H1 (cell line): Measurements from ENCODE around the gene DNAH8. TPM values are rescaled to one million over a fixed set of nuclear protein-coding genes. Genes with fewer than 3 reads are reported as not detected.

Source experiments
- CTCF ChIA-PET: fragments of 300-600 bp; sonication (Branson Sonifier 250); formaldehyde crosslinking; loops from one replicate; lab custom pipeline; 2021; ENCODE audit not compliant: partially characterized antibody; lab: Charles Lee
- POLR2A ChIA-PET: fragments of 300-600 bp; sonication (Branson Sonifier 250); formaldehyde crosslinking; loops from one replicate; lab custom pipeline; 2021; ENCODE audit warnings: inconsistent platforms; ENCODE audit not compliant: partially characterized antibody; lab: Charles Lee
- DNase-seq, 2 experiments: peaks; one replicate each; pipeline versions ENCODE4 v3.0.0 to v3.0.0-alpha.2; 2010 to 2022; ENCODE audit warnings: low spot score in 2 of 2, low read depth in 1 of 2, mixed read lengths in 1 of 2
- FAIRE-seq: peaks from 2 replicates; lab custom pipeline; 2011; peaks lifted over from hg19 to GRCh38; lab: Jason Lieb, UNC
- H2AFZ ChIP-seq: 2 replicates; pipeline ENCODE4 v1.8.1; 2012; ENCODE audit warnings: low read length, inconsistent platforms
- H2AK5ac ChIP-seq: 2 replicates; pipeline ENCODE4 v1.6.1; 2013; ENCODE audit warnings: low read depth, low read length
- H2BK120ac ChIP-seq: replicated peaks from 2 replicates; pipeline ENCODE3; 2013; ENCODE audit warnings: low read depth, low read length, inconsistent platforms
- H2BK12ac ChIP-seq: 2 replicates; pipeline ENCODE4 v1.6.1; 2013; ENCODE audit warnings: low read depth, low read length
- H2BK15ac ChIP-seq: 2 replicates; pipeline ENCODE4 v1.6.1; 2013; ENCODE audit warnings: low read length
- H2BK20ac ChIP-seq: 2 replicates; pipeline ENCODE4 v1.6.1; 2013; ENCODE audit warnings: low read length
- H2BK5ac ChIP-seq: 2 replicates; pipeline ENCODE4 v1.6.1; 2013; ENCODE audit warnings: low read depth, low read length
- H3K14ac ChIP-seq: 2 replicates; pipeline ENCODE4 v1.6.1; 2013; ENCODE audit warnings: inconsistent platforms; ENCODE audit not compliant: insufficient read length
- H3K18ac ChIP-seq: 2 replicates; pipeline ENCODE4 v1.6.1; 2013; ENCODE audit warnings: low read length; ENCODE audit errors: extremely low read depth
- H3K23ac ChIP-seq: 2 replicates; pipeline ENCODE4 v1.6.1; 2013; ENCODE audit warnings: inconsistent platforms; ENCODE audit not compliant: insufficient read length
- H3K23me2 ChIP-seq: 2 replicates; pipeline ENCODE4 v1.6.1; 2013; ENCODE audit warnings: low read depth, low read length
- H3K27ac ChIP-seq: 2 replicates; pipeline ENCODE4 v1.6.1; 2011; ENCODE audit warnings: low read depth, low read length, inconsistent platforms
- H3K27me3 ChIP-seq, 4 experiments: replicated peaks in 1 of 4; 1 replicate in 1 of 4; 2 replicates in 3 of 4; pipeline versions ENCODE4 v1.6.1 to v1.8.1; 2011 to 2013; ENCODE audit warnings: low read length in 3 of 4, mild to moderate bottlenecking in 3 of 4, inconsistent platforms in 2 of 4, mixed read lengths in 2 of 4, moderate library complexity in 1 of 4; ENCODE audit not compliant: control insufficient read depth in 3 of 4, insufficient read depth in 3 of 4; ENCODE audit errors: extremely low read depth in 1 of 4
- H3K36me3 ChIP-seq, 4 experiments: 2 replicates each; pipeline versions ENCODE4 v1.6.1 to v1.8.1; 2011 to 2013; ENCODE audit warnings: mild to moderate bottlenecking in 4 of 4, low read length in 3 of 4, moderate library complexity in 2 of 4, control low read depth in 1 of 4, inconsistent platforms in 1 of 4; ENCODE audit not compliant: insufficient read depth in 4 of 4, control insufficient read depth in 2 of 4
- H3K4ac ChIP-seq: replicated peaks from 2 replicates; pipeline ENCODE3; 2013; ENCODE audit warnings: low read length, low read depth, mixed read lengths, inconsistent platforms; ENCODE audit not compliant: insufficient read length
- H3K4me1 ChIP-seq, 4 experiments: replicated peaks in 1 of 4; 1 replicate in 1 of 4; 2 replicates in 3 of 4; pipeline versions ENCODE4 v1.6.1 to v1.8.1; 2011 to 2013; ENCODE audit warnings: low read length in 3 of 4, inconsistent platforms in 2 of 4, mixed read lengths in 1 of 4; ENCODE audit not compliant: insufficient read depth in 4 of 4, control insufficient read depth in 3 of 4
- H3K4me2 ChIP-seq, 2 experiments: 2 replicates each; pipeline versions ENCODE4 v1.6.1 to v1.8.1; 2011 to 2013; ENCODE audit warnings: low read depth in 2 of 2, low read length in 2 of 2, control low read depth in 1 of 2, inconsistent platforms in 1 of 2, mild to moderate bottlenecking in 1 of 2; ENCODE audit not compliant: insufficient read depth in 1 of 2
- H3K4me3 ChIP-seq, 4 experiments: fragments of 200-600, 300-600 bp in 1 of 4; sonication (generic), shearing (Covaris generic), sonication (Bioruptor Twin) in 1 of 4; 2 replicates each; pipeline versions ENCODE4 v1.5.1 to v1.8.1; 2011 to 2016; ENCODE audit warnings: low read length in 4 of 4, low read depth in 3 of 4, control low read depth in 2 of 4, inconsistent platforms in 2 of 4, mild to moderate bottlenecking in 2 of 4, mixed read lengths in 1 of 4, moderate library complexity in 1 of 4; ENCODE audit not compliant: insufficient read depth in 2 of 4; ENCODE audit errors: extremely low read depth in 1 of 4
- H3K56ac ChIP-seq: replicated peaks from 2 replicates; pipeline ENCODE3; 2013; ENCODE audit warnings: low read depth, mild to moderate bottlenecking, mixed read lengths, low read length, inconsistent platforms; ENCODE audit not compliant: insufficient read length
- H3K79me1 ChIP-seq: 2 replicates; pipeline ENCODE4 v1.6.1; 2013; ENCODE audit warnings: low read depth, low read length, control low read depth
- H3K79me2 ChIP-seq, 2 experiments: 2 replicates each; pipeline versions ENCODE4 v1.6.1 to v1.8.1; 2012 to 2013; ENCODE audit warnings: low read length in 2 of 2, mild to moderate bottlenecking in 2 of 2, inconsistent platforms in 1 of 2; ENCODE audit not compliant: insufficient read depth in 2 of 2, control insufficient read depth in 1 of 2
- H3K9ac ChIP-seq, 4 experiments: replicated peaks in 1 of 4; 1 replicate in 1 of 4; 2 replicates in 3 of 4; pipeline versions ENCODE4 v1.6.1 to v1.8.1; 2011 to 2013; ENCODE audit warnings: low read depth in 3 of 4, low read length in 3 of 4, control low read depth in 2 of 4, mild to moderate bottlenecking in 2 of 4, moderate library complexity in 2 of 4, inconsistent platforms in 1 of 4; ENCODE audit errors: extremely low read depth in 1 of 4
- H3K9me3 ChIP-seq, 2 experiments: 2 replicates each; pipeline versions ENCODE4 v1.6.1 to v1.8.1; 2012 to 2013; ENCODE audit warnings: mild to moderate bottlenecking in 2 of 2, moderate library complexity in 2 of 2, control low read depth in 1 of 2, inconsistent platforms in 1 of 2, low read depth in 1 of 2, low read length in 1 of 2, mixed read lengths in 1 of 2; ENCODE audit not compliant: insufficient read depth in 2 of 2
- H4K20me1 ChIP-seq, 2 experiments: replicated peaks in 1 of 2; 2 replicates each; pipeline versions ENCODE3 to v1.8.1; 2011 to 2013; ENCODE audit warnings: inconsistent platforms in 2 of 2, low read length in 2 of 2, mild to moderate bottlenecking in 1 of 2; ENCODE audit not compliant: insufficient read depth in 2 of 2, control insufficient read depth in 1 of 2
- H4K5ac ChIP-seq: 2 replicates; pipeline ENCODE4 v1.6.1; 2013; ENCODE audit warnings: low read length, low read depth, mixed read lengths, inconsistent platforms; ENCODE audit not compliant: insufficient read length
- H4K8ac ChIP-seq: 2 replicates; pipeline ENCODE4 v1.8.0; 2013; ENCODE audit warnings: mild to moderate bottlenecking, moderate library complexity, low read length, inconsistent platforms; ENCODE audit not compliant: insufficient read depth; ENCODE audit errors: extremely low read depth
- H4K91ac ChIP-seq: replicated peaks from 2 replicates; pipeline ENCODE3; 2013; ENCODE audit warnings: low read length, mixed read lengths, inconsistent platforms; ENCODE audit not compliant: insufficient read length
- CREB1 ChIP-seq: IDR thresholded peaks from 2 replicates; pipeline ENCODE4 v1.6.1; 2012; ENCODE audit warnings: inconsistent platforms
- RXRA ChIP-seq: IDR thresholded peaks from 2 replicates; pipeline ENCODE4 v1.6.1; 2011; ENCODE audit warnings: low read depth, mild to moderate bottlenecking, low read length, moderate library complexity; ENCODE audit not compliant: insufficient read depth
- TAF7 ChIP-seq: optimal IDR thresholded peaks from 2 replicates; pipeline ENCODE3; 2011; ENCODE audit warnings: low read depth, mild to moderate bottlenecking, inconsistent platforms, low read length, moderate library complexity, borderline replicate concordance
- WGBS, 2 experiments: shearing (Covaris generic) in 1 of 2; methylation state at CpG; one replicate each; pipeline versions ENCODE4 v1.1.6 to v1.1.7; 2013 to 2015; ENCODE audit warnings: low lambda C conversion rate in 2 of 2, mixed read lengths in 2 of 2, inconsistent platforms in 1 of 2, low coverage in 1 of 2, missing lambda C conversion rate in 1 of 2; ENCODE audit not compliant: insufficient replicate concordance in 2 of 2, insufficient coverage in 1 of 2, insufficient read length in 1 of 2; ENCODE audit errors: extremely low coverage in 1 of 2, missing lambda C conversion rate in 1 of 2; 5-methylcytosine and 5-hydroxymethylcytosine counted together
- polyA plus RNA-seq, 7 experiments: library from polyadenylated mRNA; depleted of rRNA in 3 of 7; stranded (reverse) in 5 of 7; unstranded in 2 of 7; fragments of >200 nt in 5 of 7; fragments of 200-250 nt in 2 of 7; gene quantifications; 1 replicate in 5 of 7; 2 replicates in 1 of 7; 4 replicates in 1 of 7; pipeline versions ENCODE4 v1.2.1 to v1.2.3, GENCODE V29; 2011 to 2013; ENCODE audit warnings: missing spikeins in 2 of 7, mixed read lengths in 2 of 7
- total RNA-seq: library from RNA; stranded (reverse); fragmentation: NEBNext Ultra II Directional; extraction: Animal tissue kit (Norgen Biotek cat#: 25700); gene quantifications from 2 replicates; pipeline ENCODE4 v1.2.1, GENCODE V29; 2021

DNAH8 gene
- total and polyA plus RNA-seq, 2 of the 8 experiments (the other 6 are each of a cell fraction or from before 2014, with no cell fraction given): under 0.01 TPM; not detected in 1

- FAIRE-seq (no peak), DNase-seq (no peak)
- Histone ChIP-seq H2AFZ (no peak overlapping the region), H3K4me1 (peaks cover 0 to 2% (median 0%) of the 10 kb centered on the region in 4 experiments; a peak in 1 of 7 replicates), H4K8ac (no peak overlapping the region), H3K14ac (no peak overlapping the region), H2BK120ac (no peak overlapping the region), H3K27ac (no peak overlapping the region), H3K23ac (no peak overlapping the region), H3K9ac (no peak overlapping the region), H4K20me1 (peaks cover 0 to 1% of the 10 kb centered on the region in 2 experiments), H3K4me2 (no peak overlapping the region), H2BK12ac (no peak overlapping the region), H3K23me2 (no peaks in the 10 kb centered on the region), H3K79me2 (no peaks in the 10 kb centered on the region), H2AK5ac (no peak overlapping the region), H2BK20ac (no peak overlapping the region), H3K4ac (no peak overlapping the region), H4K91ac (no peak overlapping the region), H3K79me1 (no peaks in the 10 kb centered on the region), H3K9me3 (no peaks in the 10 kb centered on the region), H3K27me3 (no peaks in the 10 kb centered on the region), H2BK15ac (no peak overlapping the region), H3K18ac (no peak overlapping the region), H3K36me3 (no peaks in the 10 kb centered on the region)
- CTCF ChIA-PET: no interaction called here
- WGBS, 2 experiments: 90% methylated on average over 3 of the region's 3 CpGs; no CpG with 5 or more reads in 1 of the 2 experiments
- TF ChIP-seq CREB1 (no peak), TAF7 (no peak), RXRA (no peak)
- TF ChIP-seq, all 59 proteins: peak for 0
- no peak overlapping the region for H3K56ac ChIP-seq
- no peak overlapping the region for H3K4me3 ChIP-seq
- no peak overlapping the region for H2BK5ac ChIP-seq
- POLR2A ChIA-PET: no interaction called here
- no peak overlapping the region for H4K5ac ChIP-seq
Measured at GRCh38 chr6:38808039-38808438, 92.9 kb downstream of the DNAH8 start.
